ENCODE results near the gene PARP11.

Gene PARP11

DNA sequence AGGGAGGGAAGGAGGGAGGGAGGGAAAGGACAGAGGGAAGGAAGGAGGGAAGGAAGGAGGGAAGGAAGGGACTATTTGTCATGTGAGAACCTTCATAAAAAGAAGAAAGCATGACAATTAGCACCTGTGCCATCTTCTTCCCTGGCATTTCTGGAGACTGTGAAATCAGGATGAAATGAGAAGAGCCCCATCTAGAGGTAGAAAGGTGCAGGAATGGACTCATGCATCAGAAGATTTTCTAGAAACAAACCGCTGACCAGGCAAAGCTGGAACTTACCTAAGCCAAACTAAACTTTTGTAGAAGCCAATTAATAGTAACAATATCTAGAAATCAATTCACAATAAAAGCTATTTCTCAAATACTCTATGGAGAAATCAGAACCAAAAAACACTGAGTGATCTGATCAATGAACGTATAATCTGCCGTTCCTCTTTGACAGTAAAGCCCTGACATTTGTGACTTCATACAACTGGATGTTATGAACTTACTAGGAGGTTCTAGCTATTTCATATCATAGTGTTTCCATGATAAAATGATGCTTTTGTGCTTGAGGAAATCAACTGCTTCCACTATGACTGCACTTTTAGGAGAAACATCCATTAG, 95.9 kb downstream of the PARP11 start:
- FAIRE-seq (peak; percentile 62), DNase-seq (ENCODE audit: insufficient read length, low spot score) (peak; percentile 64)

DNA sequence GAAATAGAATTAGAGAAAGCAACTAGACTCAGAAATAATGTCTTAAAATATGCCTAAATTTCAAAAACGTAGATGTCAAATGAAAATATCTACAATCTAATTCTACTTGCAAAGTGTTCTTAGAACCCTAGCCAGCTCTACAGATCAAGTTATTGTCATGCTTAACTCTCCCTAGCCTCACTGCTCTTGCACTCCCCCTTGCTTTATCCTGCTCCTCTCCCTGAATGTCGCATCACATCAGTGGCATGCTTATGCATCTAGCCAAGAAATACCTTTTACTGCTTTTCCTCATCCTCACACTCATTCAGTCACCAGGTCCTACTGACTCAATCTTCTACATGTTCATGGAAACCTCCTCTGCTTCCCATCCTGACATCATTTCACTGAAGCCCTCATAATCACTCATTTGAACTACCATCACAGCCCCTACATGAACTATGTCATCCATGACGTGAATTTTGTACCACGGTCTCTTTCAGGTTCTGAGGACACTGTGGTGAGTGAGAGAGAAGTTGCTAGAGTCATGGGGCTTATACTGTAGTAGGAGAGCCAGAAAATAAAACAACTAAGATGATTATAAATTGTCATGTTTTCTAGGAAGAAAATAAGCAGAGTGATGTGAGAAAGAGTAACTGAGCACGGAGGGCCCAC, 97.7 kb downstream of the PARP11 start:
- DNase-seq (ENCODE audit: insufficient read length, low spot score) = no peak
- FAIRE-seq = peak; percentile 28

DNA sequence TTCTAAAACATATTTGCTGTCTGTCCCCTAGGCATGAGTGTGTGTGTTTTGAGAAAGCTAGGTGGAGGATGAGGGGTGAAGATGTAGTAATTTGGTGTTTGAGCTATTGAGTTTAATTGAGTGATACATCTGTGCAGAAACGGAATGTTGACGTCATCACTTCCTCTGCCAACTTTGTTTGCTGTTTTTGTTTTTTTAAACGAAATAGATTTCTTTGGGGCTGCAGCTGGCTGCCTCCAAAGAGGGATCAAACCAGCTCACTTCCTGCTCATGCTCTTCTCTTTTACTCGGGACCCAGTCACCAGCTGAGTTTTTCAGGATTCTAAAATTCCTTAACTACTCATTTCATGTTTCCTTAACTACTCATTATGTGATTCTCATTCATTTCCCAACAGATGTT, 100.8 kb downstream of the PARP11 start:
- no peak for DNase-seq (ENCODE audit: insufficient read length, low spot score)
- no peak for FAIRE-seq

DNA sequence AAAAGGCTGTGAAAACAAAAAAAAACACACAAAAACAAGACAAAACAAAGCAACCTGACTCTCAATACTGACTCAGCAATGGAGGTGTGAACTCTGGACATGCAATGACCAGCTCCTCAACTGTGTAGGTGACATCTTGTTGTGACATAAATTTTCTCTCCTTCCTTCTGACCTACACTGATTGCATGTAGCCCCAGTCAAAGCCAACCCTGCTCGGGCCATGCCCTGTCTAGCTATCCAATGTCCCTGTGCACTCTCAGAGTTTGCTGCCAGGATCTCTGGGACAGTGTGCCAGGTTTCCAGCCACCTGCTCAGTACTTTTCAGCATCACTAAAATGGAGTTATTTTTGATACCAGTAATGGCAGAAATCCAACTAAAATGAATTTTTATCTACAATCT, 101.3 kb downstream of the PARP11 start:
- FAIRE-seq (no peak), DNase-seq (ENCODE audit: insufficient read length, low spot score) (no peak)

DNA sequence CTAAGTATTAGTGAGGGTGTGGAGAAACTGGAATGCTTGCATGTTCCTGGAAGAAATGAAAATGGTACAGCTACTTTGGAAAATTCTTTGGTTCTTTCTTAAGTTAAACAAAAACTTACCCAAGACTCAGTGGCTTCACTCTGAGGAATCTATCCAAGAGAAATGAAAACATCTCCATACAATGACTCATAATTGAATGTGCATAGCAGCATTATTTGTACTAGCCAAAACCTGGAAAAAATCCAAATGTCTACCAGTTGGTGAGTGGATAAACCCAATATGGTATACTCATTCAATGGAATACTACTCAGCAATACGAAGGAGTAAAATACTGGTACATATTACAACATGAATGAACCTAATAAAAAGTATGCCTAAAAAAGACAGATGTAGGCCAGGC, 102.3 kb downstream of the PARP11 start:
- DNase-seq (ENCODE audit: insufficient read length, low spot score) (no peak), FAIRE-seq (no peak)

DNA sequence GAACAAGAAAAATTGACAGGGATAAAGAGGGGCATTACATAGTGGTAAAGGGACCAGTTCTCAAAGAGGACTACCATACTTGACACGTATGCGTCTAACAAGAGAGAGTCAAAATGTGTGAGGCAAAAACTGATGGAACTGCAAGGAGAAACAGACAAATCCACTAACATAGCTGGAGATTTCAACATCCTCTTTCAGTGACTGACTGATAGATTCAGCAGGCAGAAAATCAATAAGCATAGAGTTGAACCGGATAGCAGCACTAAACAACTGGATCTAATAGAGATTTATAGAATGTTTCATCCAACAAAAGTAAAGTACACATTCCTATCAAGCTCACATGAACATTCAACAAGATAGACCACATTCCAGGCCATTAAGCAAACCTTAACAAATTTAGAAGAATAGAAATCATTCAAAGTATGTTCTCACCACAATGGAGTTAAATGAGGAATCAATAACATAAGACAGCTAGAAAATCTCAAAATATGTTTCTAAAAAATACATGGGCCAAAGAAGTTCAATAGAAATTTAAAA, 104.2 kb downstream of the PARP11 start:
- FAIRE-seq (no peak), DNase-seq (ENCODE audit: insufficient read length, low spot score) (no peak)

DNA sequence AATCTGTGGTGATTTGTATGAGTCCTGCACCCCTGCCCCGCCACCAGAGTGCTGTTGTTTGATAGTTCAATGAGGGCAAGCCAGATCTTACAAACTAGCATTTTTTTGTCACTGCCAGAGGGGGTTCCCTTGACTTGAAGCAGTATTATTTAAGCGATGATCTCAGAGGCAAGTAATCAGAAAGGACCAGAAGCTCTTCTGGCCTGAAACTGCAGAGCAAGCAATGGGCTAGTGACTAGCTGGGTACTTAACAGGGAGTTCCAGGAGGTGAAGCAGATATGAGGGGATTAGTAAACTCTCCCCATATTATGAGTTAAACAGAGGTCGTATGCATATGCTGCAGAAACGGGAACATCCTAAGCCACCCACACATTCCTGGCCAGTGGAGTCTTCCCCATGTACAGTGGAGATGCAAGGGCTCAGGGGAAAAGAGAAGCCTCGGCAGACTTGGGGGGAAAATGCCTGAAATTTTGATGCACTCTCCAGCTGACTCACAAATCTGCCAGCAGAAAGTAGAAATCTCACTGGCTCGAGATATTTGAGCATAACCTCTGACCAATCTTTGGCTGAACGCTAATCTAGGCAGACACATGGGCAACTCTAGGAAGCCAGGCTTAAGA, 112.0 kb downstream of the PARP11 start:
- FAIRE-seq = no peak
- no peak for DNase-seq (ENCODE audit: insufficient read length, low spot score)

DNA sequence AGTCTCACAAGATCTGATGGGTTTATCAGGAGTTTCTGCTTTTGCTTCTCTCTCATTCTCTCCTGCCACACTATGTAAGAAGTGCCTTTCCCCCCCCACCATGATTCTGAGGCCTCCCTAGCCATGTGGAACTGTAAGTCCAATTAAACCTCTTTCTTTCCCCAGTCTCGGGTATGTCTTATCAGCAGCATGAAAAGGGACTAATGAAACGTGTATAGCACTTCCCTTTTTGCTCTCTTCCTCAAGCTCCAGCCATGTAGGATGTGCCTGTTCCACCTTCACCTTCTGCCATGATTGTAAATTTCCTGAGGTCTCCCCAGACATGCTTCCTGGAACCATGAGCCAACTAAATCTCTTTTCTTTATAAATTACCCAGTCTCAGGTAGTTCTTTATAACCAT, 113.3 kb downstream of the PARP11 start:
- no peak for DNase-seq (ENCODE audit: insufficient read length, low spot score)

More for the DNA sequence above, 113.3 kb downstream of the PARP11 start:
- no peak for FAIRE-seq
